Bronchial epithelial cell (primary cell): ENCODE results near the gene ALG2. TPM values are rescaled to one million over a fixed set of nuclear protein-coding genes. Genes with fewer than 3 reads are reported as not detected.

Experiments
- DNase-seq: peaks from one replicate; pipeline ENCODE4 v3.0.0-alpha.2; 2010; ENCODE audit warnings: low read depth
- FAIRE-seq: peaks from 2 replicates; lab custom pipeline; 2011; peaks lifted over from hg19 to GRCh38; lab: Jason Lieb, UNC
- H3K27me3 ChIP-seq: 2 replicates; pipeline ENCODE4 v1.5.1; 2011; ENCODE audit warnings: low read length; ENCODE audit not compliant: control insufficient read depth, insufficient read depth
- H3K36me3 ChIP-seq: 2 replicates; pipeline ENCODE4 v1.5.1; 2011; ENCODE audit warnings: low read length; ENCODE audit not compliant: control insufficient read depth, insufficient read depth
- H3K4me3 ChIP-seq: 2 replicates; pipeline ENCODE4 v1.5.1; 2011; ENCODE audit warnings: mild to moderate bottlenecking, low read depth, low read length, control low read depth
- CTCF ChIP-seq: IDR thresholded peaks from 2 replicates; pipeline ENCODE4 v1.5.1; 2011; ENCODE audit warnings: mild to moderate bottlenecking, moderate library complexity, low read length, control low read depth, inconsistent platforms; ENCODE audit not compliant: insufficient read depth, severe bottlenecking
- total RNA-seq: library from RNA; depleted of rRNA; stranded (reverse); fragments of >200 nt; gene quantifications from 2 replicates; pipeline ENCODE4 v1.2.1, GENCODE V29; 2014

ALG2 gene
- 33.2 and 55.0 TPM in 2 replicates for total RNA-seq

- H3K27me3 ChIP-seq: no peaks in the 10 kb centered on the region
- TF ChIP-seq CTCF: no peak
- DNase-seq: peak; percentile 90
- H3K4me3 ChIP-seq: peak within 1 kb of the TSS; percentile 85
- no peak for FAIRE-seq
- H3K36me3 ChIP-seq: peaks cover 9% of the 10 kb centered on the region
Measured at GRCh38 chr9:99221621-99222415, at the start of gene ALG2, which contains the start of gene SEC61B. Gene ALG2 (minus strand): TSS chr9:99221942. CDS start chr9:99221894, 48 bp downstream. Gene SEC61B (plus strand): TSS chr9:99222282. CDS start chr9:99222364, 82 bp downstream.

GRCh38 chr9:99270491-99270890 is 48.7 kb upstream of the ALG2 start:
- H3K4me3 ChIP-seq: no peak overlapping the region
- H3K36me3 ChIP-seq: no peaks in the 10 kb centered on the region
- TF ChIP-seq CTCF: no peak
- FAIRE-seq (no peak), DNase-seq (no peak)
- no peaks in the 10 kb centered on the region for H3K27me3 ChIP-seq

GRCh38 chr9:99269416-99269815 is 47.7 kb upstream of the ALG2 start:
- no peak for TF ChIP-seq CTCF
- no peak overlapping the region for H3K4me3 ChIP-seq
- no peaks in the 10 kb centered on the region for H3K36me3 ChIP-seq
- FAIRE-seq (no peak), DNase-seq (peak; percentile 35)
- no peaks in the 10 kb centered on the region for H3K27me3 ChIP-seq

- no peaks in the 10 kb centered on the region for H3K27me3 ChIP-seq
- no peaks in the 10 kb centered on the region for H3K36me3 ChIP-seq
- DNase-seq (peak; percentile 68), FAIRE-seq (no peak)
- no peak overlapping the region for H3K4me3 ChIP-seq
- TF ChIP-seq CTCF: peak; percentile 94
Measured at GRCh38 chr9:99266255-99267023, 44.7 kb upstream of the ALG2 start.

GRCh38 chr9:99265691-99266090 is 43.9 kb upstream of the ALG2 start:
- Histone ChIP-seq H3K27me3 (no peaks in the 10 kb centered on the region), H3K36me3 (no peaks in the 10 kb centered on the region), H3K4me3 (no peak overlapping the region)
- no peak for TF ChIP-seq CTCF
- DNase-seq (no peak), FAIRE-seq (no peak)
